Endothelial cell of umbilical vein (primary cell): ENCODE data around the gene TMEM37. TPM values are rescaled to one million over a fixed set of nuclear protein-coding genes. Genes with fewer than 3 reads are reported as not detected.

Experiments used
- BruUV-seq: library from RNA; stranded (reverse); fragments of 400-500 nt; replicated peaks from 2 replicates; lab custom pipeline; 2021; lab: Mats Ljungman, UMichigan
- CTCF ChIA-PET: fragments of 300-600, 350-600 bp; sonication (Branson Sonifier 250); formaldehyde crosslinking; loops from one replicate; lab custom pipeline; 2021; ENCODE audit warnings: antibody characterized with exemption, inconsistent platforms; lab: Charles Lee
- POLR2A ChIA-PET: fragments of 300-600, 350-600 bp; sonication (Branson Sonifier 250); formaldehyde crosslinking; loops from one replicate; lab custom pipeline; 2021; ENCODE audit warnings: antibody characterized with exemption, inconsistent platforms; lab: Charles Lee
- DNase-seq: peaks from one replicate; pipeline ENCODE4 v3.0.0-alpha.2; 2011; ENCODE audit warnings: low read depth, low spot score
- FAIRE-seq: peaks from 2 replicates; lab custom pipeline; 2011; peaks lifted over from hg19 to GRCh38; lab: Jason Lieb, UNC
- H2AFZ ChIP-seq: 2 replicates; pipeline ENCODE4 v1.6.0; 2012; ENCODE audit warnings: low read depth, low read length, control low read depth, inconsistent platforms
- H3K27ac ChIP-seq: 2 replicates; pipeline ENCODE4 v1.5.1; 2011; ENCODE audit warnings: low read depth, mild to moderate bottlenecking, control low read depth, low read length, moderate library complexity; ENCODE audit not compliant: insufficient read depth
- H3K27me3 ChIP-seq, 2 experiments: 2 replicates each; pipeline versions ENCODE4 v1.6.0 to v1.6.1; 2011; ENCODE audit warnings: low read length in 2 of 2, mixed read lengths in 1 of 2; ENCODE audit not compliant: control insufficient read depth in 2 of 2, insufficient read depth in 2 of 2
- H3K36me3 ChIP-seq, 2 experiments: 2 replicates in 1 of 2; 3 replicates in 1 of 2; pipeline ENCODE4 v1.5.1; 2011; ENCODE audit warnings: low read length in 2 of 2, mild to moderate bottlenecking in 1 of 2, moderate library complexity in 1 of 2; ENCODE audit not compliant: control insufficient read depth in 2 of 2, insufficient read depth in 2 of 2; ENCODE audit errors: extremely low read depth in 1 of 2
- H3K4me1 ChIP-seq: 3 replicates; pipeline ENCODE4 v1.5.1; 2011; ENCODE audit warnings: mild to moderate bottlenecking, low read length; ENCODE audit not compliant: control insufficient read depth, insufficient read depth; ENCODE audit errors: extremely low read depth
- H3K4me2 ChIP-seq: 2 replicates; pipeline ENCODE4 v1.6.1; 2011; ENCODE audit warnings: low read length, control low read depth, mixed read lengths; ENCODE audit not compliant: insufficient read depth
- H3K4me3 ChIP-seq, 3 experiments: fragments of 200-600 bp in 1 of 3; sonication (generic), shearing (Covaris generic) in 1 of 3; replicated peaks in 1 of 3; 2 replicates each; pipeline ENCODE4 v1.5.1; 2011 to 2016; ENCODE audit warnings: control low read depth in 3 of 3, low read length in 3 of 3, mild to moderate bottlenecking in 2 of 3, inconsistent platforms in 1 of 3, low read depth in 1 of 3, moderate library complexity in 1 of 3; ENCODE audit not compliant: insufficient read depth in 1 of 3
- H3K79me2 ChIP-seq: 2 replicates; pipeline ENCODE4 v1.6.0; 2012; ENCODE audit warnings: low read length, inconsistent platforms; ENCODE audit not compliant: control insufficient read depth, insufficient read depth
- H3K9ac ChIP-seq: replicated peaks from 2 replicates; pipeline ENCODE3; 2011; ENCODE audit warnings: low read length, control low read depth; ENCODE audit not compliant: insufficient read depth; ENCODE audit errors: extremely low read depth
- H3K9me1 ChIP-seq: replicated peaks from 3 replicates; pipeline ENCODE4 v1.6.0; 2011; ENCODE audit warnings: mild to moderate bottlenecking, low read length; ENCODE audit not compliant: control insufficient read depth, insufficient read depth; ENCODE audit errors: extremely low read depth
- H3K9me3 ChIP-seq: replicated peaks from 2 replicates; pipeline ENCODE4 v1.5.1; 2012; ENCODE audit warnings: low read length, inconsistent platforms; ENCODE audit not compliant: control insufficient read depth, insufficient read depth
- H4K20me1 ChIP-seq: replicated peaks from 2 replicates; pipeline ENCODE3; 2011; ENCODE audit warnings: mild to moderate bottlenecking, low read length; ENCODE audit not compliant: control insufficient read depth, insufficient read depth; ENCODE audit errors: extremely low read depth
- EZH2 ChIP-seq: IDR thresholded peaks from 2 replicates; pipeline ENCODE4 v1.6.1; 2012; ENCODE audit warnings: borderline replicate concordance, low read depth, mild to moderate bottlenecking, moderate library complexity, low read length, inconsistent platforms; ENCODE audit not compliant: severe bottlenecking
- FOS ChIP-seq: IDR thresholded peaks from 2 replicates; pipeline ENCODE4 v1.6.1; 2011; ENCODE audit warnings: mild to moderate bottlenecking, low read length, moderate library complexity, borderline replicate concordance; ENCODE audit not compliant: insufficient read depth
- GATA2 ChIP-seq: IDR thresholded peaks from 2 replicates; pipeline ENCODE4 v1.7.0; 2011; ENCODE audit warnings: low read depth, mild to moderate bottlenecking, moderate library complexity, mixed read lengths, low read length; ENCODE audit not compliant: insufficient read length, insufficient read depth
- JUN ChIP-seq: IDR thresholded peaks from 2 replicates; pipeline ENCODE4 v1.6.1; 2011; ENCODE audit warnings: borderline replicate concordance, low read depth; ENCODE audit not compliant: insufficient read length, insufficient read depth
- MYC ChIP-seq: IDR thresholded peaks from one replicate; pipeline ENCODE4 v1.6.1; 2011; ENCODE audit warnings: mild to moderate bottlenecking, low read depth, low read length
- POLR2A ChIP-seq: IDR thresholded peaks from 2 replicates; pipeline ENCODE4 v1.6.1; 2012; ENCODE audit warnings: low read depth, mild to moderate bottlenecking, control low read depth, low read length
- POLR2AphosphoS5 ChIP-seq: IDR thresholded peaks from 2 replicates; pipeline ENCODE4 v1.6.1; 2012; ENCODE audit warnings: low read depth, mild to moderate bottlenecking, control low read depth, low read length, moderate library complexity; ENCODE audit not compliant: insufficient read depth
- dilution Hi-C: fragments of 300-500 bp; cut with MboI; formaldehyde crosslinking; loops from one replicate; pipeline ENCODE4 v1.15.0; 2019; ENCODE audit warnings: low sequenced_read_pairs; ENCODE audit not compliant: extremely low pct_ligation_motif_present
- intact Hi-C: fragments of 100-400 bp; cut with micrococcal nuclease; formaldehyde crosslinking; loops from one replicate; pipeline ENCODE4 v1.10.0; 2022
- polyA plus RNA-seq, 4 experiments: library from polyadenylated mRNA; depleted of rRNA in 3 of 4; stranded (reverse) in 3 of 4; unstranded in 1 of 4; fragments of >200 nt; gene quantifications; 2 replicates each; pipeline versions ENCODE4 v1.2.1 to v1.2.3, GENCODE V29; 2011 to 2012; ENCODE audit warnings: missing spikeins in 1 of 4
- total RNA-seq: library from RNA; stranded (reverse); gene quantifications from 2 replicates; pipeline ENCODE4 v1.2.3, GENCODE V29; 2021
- TF ChIP-seq, protein P1 (sequence below), 2 donors: IDR thresholded peaks; 1 replicate in 1 of 2; 2 replicates in 1 of 2; pipeline ENCODE4 v1.5.1; 2011; ENCODE audit warnings: low read length in 2 of 2, mild to moderate bottlenecking in 2 of 2, moderate library complexity in 2 of 2, control low read depth in 1 of 2, inconsistent platforms in 1 of 2, low read depth in 1 of 2; ENCODE audit not compliant: insufficient read depth in 1 of 2; ENCODE audit errors: extremely low read depth in 1 of 2
- TF ChIP-seq, protein P2 (sequence below): IDR thresholded peaks from 2 replicates; pipeline ENCODE4 v1.6.1; 2011; ENCODE audit not compliant: insufficient read depth, insufficient read length

TMEM37 gene
- total and polyA plus RNA-seq, 2 donors (not counting 3 experiments of a cell fraction or from before 2014, with no cell fraction given), result 3.5 to 16.2 TPM

DNA sequence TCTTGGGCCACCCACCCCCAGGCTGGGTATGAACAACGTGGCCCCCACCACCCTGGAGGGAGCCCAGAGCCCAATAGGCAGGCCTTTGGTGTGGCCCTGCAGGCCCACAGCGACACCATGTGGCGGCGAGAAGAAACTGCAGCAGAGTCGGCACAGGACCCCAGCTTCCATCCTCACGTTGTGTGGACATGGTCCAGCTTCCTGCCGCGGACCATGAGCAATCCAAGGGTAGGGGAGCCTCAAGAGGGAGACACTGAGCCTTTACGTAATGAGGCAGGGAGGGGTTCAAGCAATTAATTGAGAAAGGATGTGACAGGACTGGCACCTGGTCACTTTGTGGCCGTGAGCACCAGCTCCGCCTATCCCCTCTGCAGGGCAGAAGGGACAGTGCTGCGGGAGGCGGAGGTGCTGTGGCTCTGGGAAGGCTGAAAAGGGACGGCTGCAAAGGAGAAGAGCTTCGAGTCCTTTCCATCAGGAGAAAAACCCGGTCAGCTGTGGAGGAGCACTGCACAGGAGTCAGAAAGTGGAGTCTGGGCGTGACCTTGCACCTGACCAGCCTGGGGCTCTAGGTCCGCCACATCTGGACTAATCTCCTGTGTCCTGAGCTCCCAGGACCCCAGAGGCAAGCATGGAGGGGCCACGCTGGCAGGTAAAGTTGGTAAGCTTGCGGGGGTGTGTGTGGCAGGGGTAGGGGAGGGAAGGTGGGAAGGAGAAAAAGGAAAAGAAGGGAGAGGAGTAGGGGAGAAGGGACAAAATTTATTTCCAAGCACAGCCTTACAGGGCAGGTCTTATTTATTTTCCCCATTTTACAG lies 44.9 kb downstream of the TMEM37 start:
- no TSS peak for BruUV-seq
- H3K9me3 ChIP-seq, result no peaks in the 10 kb centered on the region
- H3K27ac ChIP-seq, result no peak overlapping the region
- no peak overlapping the region for H3K9ac ChIP-seq
- no peak overlapping the region for H3K4me3 ChIP-seq
- ChIA-PET POLR2A (no interaction called here), CTCF (interaction anchor here (0.6 to 4.4 kb wide), 33 partner anchors 9 to 595 kb away, joined by 3 to 151 read pairs (median 5); partner anchors contain the start of genes C2orf76, DBI and TMEM37)
- intact Hi-C loops, result loop anchor here (1.0 to 5.0 kb wide), 7 partner anchors 44 to 594 kb away; no protein-coding TSS in a partner anchor
- no peaks in the 10 kb centered on the region for H3K36me3 ChIP-seq
- no peaks in the 10 kb centered on the region for H4K20me1 ChIP-seq
- no peaks in the 10 kb centered on the region for H3K9me1 ChIP-seq
- FAIRE-seq (peak; percentile 85), DNase-seq (peak; percentile 71)
- TF ChIP-seq, protein P1, sequence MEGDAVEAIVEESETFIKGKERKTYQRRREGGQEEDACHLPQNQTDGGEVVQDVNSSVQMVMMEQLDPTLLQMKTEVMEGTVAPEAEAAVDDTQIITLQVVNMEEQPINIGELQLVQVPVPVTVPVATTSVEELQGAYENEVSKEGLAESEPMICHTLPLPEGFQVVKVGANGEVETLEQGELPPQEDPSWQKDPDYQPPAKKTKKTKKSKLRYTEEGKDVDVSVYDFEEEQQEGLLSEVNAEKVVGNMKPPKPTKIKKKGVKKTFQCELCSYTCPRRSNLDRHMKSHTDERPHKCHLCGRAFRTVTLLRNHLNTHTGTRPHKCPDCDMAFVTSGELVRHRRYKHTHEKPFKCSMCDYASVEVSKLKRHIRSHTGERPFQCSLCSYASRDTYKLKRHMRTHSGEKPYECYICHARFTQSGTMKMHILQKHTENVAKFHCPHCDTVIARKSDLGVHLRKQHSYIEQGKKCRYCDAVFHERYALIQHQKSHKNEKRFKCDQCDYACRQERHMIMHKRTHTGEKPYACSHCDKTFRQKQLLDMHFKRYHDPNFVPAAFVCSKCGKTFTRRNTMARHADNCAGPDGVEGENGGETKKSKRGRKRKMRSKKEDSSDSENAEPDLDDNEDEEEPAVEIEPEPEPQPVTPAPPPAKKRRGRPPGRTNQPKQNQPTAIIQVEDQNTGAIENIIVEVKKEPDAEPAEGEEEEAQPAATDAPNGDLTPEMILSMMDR (IDR thresholded peaks at IDR 0.05; ENCODE audit: extremely low read depth in 1 of 2, insufficient read depth in 1 of 2, low read depth in 1 of 2, low read length in 2 of 2), result peak; percentile 93 to 97
- no peak for TF ChIP-seq POLR2AphosphoS5
- H2AFZ ChIP-seq, result no peak overlapping the region
- dilution Hi-C loops, result no loop called here
- H3K4me1 ChIP-seq, result no peaks in the 10 kb centered on the region
- no peaks in the 10 kb centered on the region for H3K79me2 ChIP-seq
- H3K4me2 ChIP-seq, result no peak overlapping the region
- H3K27me3 ChIP-seq, result peaks cover 0 to 3% of the 10 kb centered on the region in 2 experiments

DNA sequence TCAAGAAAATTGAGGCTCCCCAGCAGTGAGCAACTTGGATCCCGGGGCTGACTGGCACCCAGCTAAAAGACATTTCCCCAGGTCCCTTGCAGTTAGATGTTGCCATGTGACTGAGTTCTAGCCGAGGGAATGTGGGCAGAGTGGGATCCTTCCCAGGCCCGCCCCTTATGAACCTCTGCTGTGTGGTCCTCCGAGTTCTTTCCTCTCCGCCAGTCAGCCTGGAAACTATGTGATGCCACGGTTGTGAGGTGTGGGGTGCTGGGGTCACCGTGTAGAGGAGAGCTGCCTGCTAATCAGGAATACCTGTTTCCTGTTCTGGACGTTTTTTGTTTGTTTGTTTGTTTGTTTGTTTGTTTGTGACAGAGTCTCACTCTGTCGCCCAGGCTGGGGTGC lies 45.5 kb downstream of the TMEM37 start:
- FAIRE-seq (no peak), DNase-seq (no peak)
- dilution Hi-C loops (no loop called here), intact Hi-C loops (loop anchor here (5.0 kb wide), 5 partner anchors 160 to 595 kb away; no protein-coding TSS in a partner anchor)
- no peak overlapping the region for H3K4me2 ChIP-seq
- no peak overlapping the region for H3K27ac ChIP-seq
- TF ChIP-seq, protein P2, sequence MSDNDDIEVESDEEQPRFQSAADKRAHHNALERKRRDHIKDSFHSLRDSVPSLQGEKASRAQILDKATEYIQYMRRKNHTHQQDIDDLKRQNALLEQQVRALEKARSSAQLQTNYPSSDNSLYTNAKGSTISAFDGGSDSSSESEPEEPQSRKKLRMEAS, result no peak
- no peak for TF ChIP-seq POLR2A
- TF ChIP-seq GATA2, result no peak
- TF ChIP-seq JUN, result no peak
- TF ChIP-seq MYC, result no peak
- TF ChIP-seq FOS, result no peak
- no peak for TF ChIP-seq POLR2AphosphoS5
- TF ChIP-seq EZH2, result no peak
- TF ChIP-seq, protein P1 (IDR thresholded peaks at IDR 0.05; ENCODE audit: extremely low read depth in 1 of 2, insufficient read depth in 1 of 2, low read depth in 1 of 2, low read length in 2 of 2), result no peak
- no peaks in the 10 kb centered on the region for H3K4me1 ChIP-seq
- H3K9me1 ChIP-seq, result no peaks in the 10 kb centered on the region
- H3K9me3 ChIP-seq, result no peaks in the 10 kb centered on the region
- H3K36me3 ChIP-seq, result no peaks in the 10 kb centered on the region
- no TSS peak for BruUV-seq
- CTCF ChIA-PET, result interaction anchor here (1.0 to 4.4 kb wide), 16 partner anchors 9 to 595 kb away, joined by 3 to 151 read pairs (median 8); partner anchors contain the start of genes C2orf76, DBI and TMEM37
- H3K79me2 ChIP-seq, result no peaks in the 10 kb centered on the region
- H2AFZ ChIP-seq, result no peak overlapping the region
- POLR2A ChIA-PET, result no interaction called here
- H4K20me1 ChIP-seq, result no peaks in the 10 kb centered on the region
- H3K4me3 ChIP-seq, result no peak overlapping the region
- H3K27me3 ChIP-seq, result peaks cover 0 to 3% of the 10 kb centered on the region in 2 experiments
- H3K9ac ChIP-seq, result no peak overlapping the region
